ENCODE measurements around the gene RSPH1. TPM values are rescaled to one million over a fixed set of nuclear protein-coding genes. Genes with fewer than 3 reads are reported as not detected.
A peak's percentile ranks its signal among the peaks of the same experiment; 100 is the strongest.

The RSPH1 gene
- total and polyA plus RNA-seq, 2 of the 4 experiments (the other 2 are of a cell fraction), result not detected

DNA sequence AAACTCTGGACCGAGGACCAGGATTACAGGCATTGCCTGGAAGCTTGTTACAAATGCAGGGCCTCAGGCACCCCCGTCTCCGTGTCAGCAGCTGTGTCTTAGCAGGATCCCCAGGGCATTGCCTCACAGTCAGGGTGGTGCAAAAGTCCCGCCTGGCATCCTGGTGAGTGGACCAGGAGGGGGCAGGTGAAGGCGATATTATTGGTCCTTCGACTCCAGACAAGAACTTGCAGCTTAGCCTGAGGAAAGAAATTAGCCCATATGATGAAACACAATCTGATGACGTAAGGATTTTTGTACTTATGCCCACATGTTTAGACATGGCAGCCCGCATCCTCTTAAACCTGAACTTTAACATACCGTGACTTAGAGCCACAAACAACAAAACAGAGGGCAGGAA, 40.8 kb downstream of the RSPH1 start:
- ATAC-seq (ENCODE audit: low read depth) (no peak), DNase-seq (no peak)
- no peak overlapping the region for H2BK15ac ChIP-seq (ENCODE audit: low read depth, low read length)
- CTCF ChIA-PET, result no interaction called here
- no peaks in the 10 kb centered on the region for H3K36me3 ChIP-seq (ENCODE audit: control insufficient read depth, insufficient read depth, low read length)
- H3K4ac ChIP-seq (ENCODE audit: low read depth, low read length), result no peak overlapping the region
- H3K56ac ChIP-seq (ENCODE audit: extremely low read depth, insufficient read depth, low read length), result no peak overlapping the region
- H2BK5ac ChIP-seq (ENCODE audit: low read depth, low read length, poor library complexity, severe bottlenecking), result no peak overlapping the region
- in situ Hi-C loops (cut with MboI; ENCODE audit: low sequenced_read_pairs) (no loop called here), dilution Hi-C loops (cut with HindIII; ENCODE audit: low sequenced_read_pairs, unreplicated experiment) (no loop called here), intact Hi-C loops (cut with micrococcal nuclease) (no loop called here)
- no peak overlapping the region for H2BK20ac ChIP-seq (ENCODE audit: low read depth, low read length)
- no peaks in the 10 kb centered on the region for H3K9me1 ChIP-seq (ENCODE audit: insufficient read depth, low read length)
- H3K27ac ChIP-seq (ENCODE audit: insufficient read depth, low read length), result no peak overlapping the region
- no peak overlapping the region for H2AK9ac ChIP-seq (replicated peaks; ENCODE audit: low read depth, low read length, poor library complexity)
- BruUV-seq (replicated peaks), result no TSS peak
- WGBS, 2 experiments (ENCODE audit: extremely low coverage in 2 of 2, insufficient read length in 1 of 2), result 37% methylated on average over 4 of the region's 9 CpGs; no CpG with 5 or more reads in 1 of the 2 experiments
- no peak for TF ChIP-seq RAD21 (IDR thresholded peaks at IDR 0.05; ENCODE audit: low read length)
- no peak for TF ChIP-seq NFE2L2 (IDR thresholded peaks at IDR 0.05; ENCODE audit: low read depth, low read length)
- no peak for TF ChIP-seq RCOR1 (IDR thresholded peaks at IDR 0.05; ENCODE audit: insufficient replicate concordance, low read length)
- TF ChIP-seq CHD1 (IDR thresholded peaks at IDR 0.05; ENCODE audit: low read depth, low read length), result no peak
- TF ChIP-seq MAFK (IDR thresholded peaks at IDR 0.05; ENCODE audit: low read depth, low read length), result peak; percentile 55
- no peak for TF ChIP-seq SMC3 (IDR thresholded peaks at IDR 0.05; ENCODE audit: low read depth, low read length)
- TF ChIP-seq BHLHE40 (IDR thresholded peaks at IDR 0.05; ENCODE audit: low read depth, low read length), result no peak
- no peak overlapping the region for H2AK5ac ChIP-seq (ENCODE audit: low read depth, low read length)
- H2BK120ac ChIP-seq (ENCODE audit: low read depth, low read length), result no peak overlapping the region
- H4K20me1 ChIP-seq (ENCODE audit: insufficient read depth, low read length), result no peaks in the 10 kb centered on the region
- no peak overlapping the region for H2AFZ ChIP-seq (replicated peaks; ENCODE audit: low read length, poor library complexity)
- no peaks in the 10 kb centered on the region for H3K4me1 ChIP-seq (ENCODE audit: control insufficient read depth, insufficient read depth, low read length)
- no peaks in the 10 kb centered on the region for H3K9me3 ChIP-seq (ENCODE audit: control insufficient read depth, insufficient read depth, low read length)
- no peak overlapping the region for H3K4me3 ChIP-seq (ENCODE audit: insufficient read depth, low read depth, low read length)
- no peak overlapping the region for H4K91ac ChIP-seq (ENCODE audit: insufficient read depth, low read depth, low read length)
- no peak overlapping the region for H3K4me2 ChIP-seq (ENCODE audit: low read depth, low read length)
- no peak overlapping the region for H3K9ac ChIP-seq (ENCODE audit: low read depth, low read length)
- H3K14ac ChIP-seq (replicated peaks; ENCODE audit: low read depth, low read length), result no peak overlapping the region
- H3K18ac ChIP-seq (ENCODE audit: low read depth, low read length), result no peak overlapping the region
- POLR2A ChIA-PET (ENCODE audit: unreplicated experiment), result no interaction called here
- no peak overlapping the region for H3K23ac ChIP-seq (ENCODE audit: low read depth, low read length)
- H3K79me1 ChIP-seq (ENCODE audit: low read depth in 1 of 2, low read length in 2 of 2), result no peaks in the 10 kb centered on the region
- H4K8ac ChIP-seq (ENCODE audit: low read depth in 2 of 2, low read length in 2 of 2), result no peak overlapping the region
- H3K27me3 ChIP-seq (ENCODE audit: control insufficient read depth, insufficient read depth, low read length), result peaks cover 20% of the 10 kb centered on the region
- H4K5ac ChIP-seq (ENCODE audit: low read depth, low read length), result no peak overlapping the region

Measured in IMR-90 (cell line).